ENCODE measurements around the gene CORO1C.
"Not testable (repeated sequence)": the region's sequence is repeated elsewhere in the genome, so short reads cannot be mapped to it uniquely, and the experiment has no call there.

Gene CORO1C

DNA sequence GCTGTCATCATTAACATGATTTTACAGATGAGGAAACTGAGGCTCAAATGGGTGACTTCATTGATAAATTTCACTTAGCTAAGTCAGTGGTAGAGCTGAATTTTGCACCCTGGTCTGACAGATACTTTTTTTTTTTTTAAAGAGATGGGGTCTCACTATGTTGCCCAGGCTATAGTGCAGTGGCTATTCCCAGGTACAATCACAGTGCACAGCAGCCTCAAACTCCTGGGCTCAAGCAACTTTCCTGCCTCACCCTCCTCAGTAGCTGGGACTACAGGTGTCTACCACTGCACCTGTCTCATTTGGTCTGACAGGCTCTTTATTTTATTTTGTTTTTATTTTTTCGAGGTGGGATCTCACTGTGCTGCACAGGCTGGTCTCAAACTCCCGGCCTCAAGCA, 24.2 kb upstream of the CORO1C start:
- no peak for DNase-seq (ENCODE audit: low read depth in 1 of 2, low spot score in 1 of 2)

GRCh38 chr12:108753976-108754375, 22.7 kb upstream of the CORO1C start:
- DNase-seq (ENCODE audit: low read depth in 1 of 2, low spot score in 1 of 2), result no peak

- no peak for DNase-seq (ENCODE audit: low read depth in 1 of 2, low spot score in 1 of 2)
Measured at GRCh38 chr12:108752387-108752786, 21.1 kb upstream of the CORO1C start.

DNA sequence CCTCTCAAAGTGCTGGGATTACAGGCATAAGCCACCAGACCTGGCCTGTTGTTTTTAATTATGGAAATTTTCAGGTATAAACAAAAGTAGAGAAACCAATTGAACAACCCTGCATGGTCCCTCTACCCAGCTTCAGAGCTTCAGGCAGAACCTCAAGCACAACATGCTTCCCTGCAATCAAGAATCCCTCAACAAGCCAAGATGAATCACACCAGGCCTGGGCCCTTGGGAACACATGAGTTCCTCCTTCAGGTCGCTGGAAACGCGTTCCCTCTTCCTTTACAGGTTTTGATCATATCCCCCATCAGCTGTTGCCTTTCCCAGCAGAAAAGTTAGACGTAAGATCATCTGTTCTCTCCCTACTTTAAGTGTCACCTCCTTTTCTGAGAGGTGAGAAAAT, 20.5 kb upstream of the CORO1C start:
- DNase-seq (ENCODE audit: low read depth in 1 of 2, low spot score in 1 of 2), result no peak

DNA sequence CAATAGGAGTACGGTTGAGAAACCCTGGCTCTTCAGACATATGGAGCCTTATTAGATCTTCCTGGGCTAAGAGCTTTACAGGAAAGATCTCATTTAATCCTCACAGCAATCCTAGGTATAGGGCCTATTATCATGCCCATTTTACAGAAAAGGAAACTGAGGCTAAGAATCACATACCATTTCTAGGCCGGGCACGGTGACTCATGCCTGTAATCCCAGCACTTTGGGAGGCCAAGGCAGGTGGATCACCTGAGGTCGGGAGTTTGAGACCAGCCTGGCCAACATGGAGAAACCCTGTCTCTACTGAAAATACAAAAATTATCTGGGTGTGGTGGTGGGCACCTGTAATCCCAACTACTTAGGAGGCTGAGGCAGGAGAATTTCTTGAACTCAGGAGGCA, 19.7 kb upstream of the CORO1C start:
- DNase-seq (ENCODE audit: low read depth in 1 of 2, low spot score in 1 of 2), result not testable (repeated sequence)

DNA sequence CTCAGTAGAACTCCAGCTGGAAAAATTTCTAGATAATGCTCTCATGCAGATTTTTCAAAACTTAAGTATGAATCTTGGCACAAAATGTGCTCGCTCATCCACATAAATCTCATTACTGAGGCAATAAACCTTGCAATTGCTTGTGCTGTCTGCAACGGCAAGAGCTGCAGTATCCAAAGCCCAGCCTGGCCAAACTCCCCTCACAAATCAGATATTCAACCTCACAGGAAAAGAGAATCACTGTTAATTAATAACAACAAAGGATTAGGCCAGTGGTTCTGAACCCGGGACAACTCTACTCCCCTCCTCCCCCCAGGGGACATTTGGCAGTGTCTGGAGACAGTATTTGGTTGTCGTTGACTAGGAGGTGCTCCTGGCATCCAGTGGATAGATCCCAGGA, 19.2 kb upstream of the CORO1C start:
- DNase-seq (ENCODE audit: low read depth in 1 of 2, low spot score in 1 of 2), result no peak

- DNase-seq (ENCODE audit: low read depth in 1 of 2, low spot score in 1 of 2), result no peak
Measured at GRCh38 chr12:108747563-108747962, 16.2 kb upstream of the CORO1C start.

GRCh38 chr12:108745641-108746040, 14.3 kb upstream of the CORO1C start:
- no peak for DNase-seq (ENCODE audit: low read depth in 1 of 2, low spot score in 1 of 2)

GRCh38 chr12:108744021-108744897, 12.9 kb upstream of the CORO1C start:
- no peak for DNase-seq (ENCODE audit: low read depth in 1 of 2, low spot score in 1 of 2)

DNA sequence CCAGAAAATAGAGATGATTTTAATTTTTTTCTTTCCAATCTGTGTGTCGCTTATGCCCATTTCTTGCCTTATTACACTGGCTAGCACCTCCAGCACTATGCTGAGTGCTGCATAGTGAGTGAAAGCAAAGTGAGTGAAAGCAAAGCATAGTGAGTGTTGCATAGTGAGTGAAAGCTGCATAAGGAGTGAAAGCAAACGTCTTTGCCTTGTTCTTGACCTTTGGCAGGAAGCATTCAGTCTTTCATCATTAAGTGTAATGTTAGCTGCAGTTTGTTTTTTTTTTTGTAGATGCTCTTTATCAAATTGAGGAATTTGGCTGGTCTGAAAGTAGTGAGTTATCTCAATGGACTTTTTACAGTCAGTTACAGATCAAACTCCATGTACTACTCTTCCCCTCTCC, 6.9 kb upstream of the CORO1C start:
- DNase-seq (ENCODE audit: low read depth in 1 of 2, low spot score in 1 of 2), result no peak

DNA sequence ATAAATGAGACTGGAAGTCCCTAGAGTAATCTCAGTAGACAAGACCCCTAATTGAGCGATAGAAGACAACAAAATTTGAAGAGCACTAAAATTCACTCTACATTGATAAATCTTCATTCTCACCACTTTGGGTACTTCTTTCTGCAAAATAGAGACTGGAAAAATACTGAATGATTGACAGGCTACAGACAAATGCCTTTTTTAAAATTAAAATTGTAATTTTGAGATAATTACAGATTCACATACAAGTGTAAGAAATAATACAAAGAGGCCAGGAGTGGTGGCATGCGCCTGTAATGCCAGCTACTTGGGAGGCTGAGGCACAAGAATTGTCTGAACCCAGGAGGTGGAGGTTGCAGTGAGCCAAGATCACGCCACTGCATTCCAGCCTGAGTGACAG, 4.5 kb upstream of the CORO1C start:
- DNase-seq (ENCODE audit: low read depth in 1 of 2, low spot score in 1 of 2), result no peak

DNA sequence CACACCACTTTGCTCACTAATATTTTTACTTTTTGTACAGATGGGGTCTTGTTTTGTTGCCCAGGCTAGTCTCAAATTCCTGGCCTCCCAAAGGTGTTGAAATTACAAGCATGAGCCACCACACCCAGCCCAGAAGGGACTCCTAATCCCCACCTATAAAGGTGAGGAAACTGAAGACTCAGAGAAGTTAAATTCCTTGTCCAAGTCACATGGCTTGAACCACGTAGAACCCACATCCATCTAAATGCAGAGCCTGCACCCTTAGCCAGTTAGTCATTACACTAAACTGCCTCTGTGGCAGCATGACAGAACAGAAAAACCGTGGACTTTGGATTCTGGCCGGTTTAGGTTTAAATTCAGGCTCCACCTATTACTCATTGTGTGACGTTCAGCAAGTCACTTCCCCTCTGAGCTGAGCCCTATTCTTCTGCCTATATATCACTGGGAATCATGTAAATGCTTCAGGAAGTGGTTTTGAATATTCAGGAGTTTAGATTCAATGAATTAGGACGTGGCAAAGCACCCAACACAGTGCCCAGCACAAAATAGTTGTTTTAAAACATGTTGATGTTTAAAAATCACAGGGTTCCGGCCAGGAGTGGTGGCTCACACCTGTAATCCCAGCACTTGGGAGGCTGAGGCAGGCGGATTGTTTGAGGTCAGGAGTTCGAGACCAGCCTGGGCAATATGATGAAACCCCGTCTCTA, 3.0 kb upstream of the CORO1C start:
- DNase-seq (ENCODE audit: low read depth in 1 of 2, low spot score in 1 of 2), result no peak

DNA sequence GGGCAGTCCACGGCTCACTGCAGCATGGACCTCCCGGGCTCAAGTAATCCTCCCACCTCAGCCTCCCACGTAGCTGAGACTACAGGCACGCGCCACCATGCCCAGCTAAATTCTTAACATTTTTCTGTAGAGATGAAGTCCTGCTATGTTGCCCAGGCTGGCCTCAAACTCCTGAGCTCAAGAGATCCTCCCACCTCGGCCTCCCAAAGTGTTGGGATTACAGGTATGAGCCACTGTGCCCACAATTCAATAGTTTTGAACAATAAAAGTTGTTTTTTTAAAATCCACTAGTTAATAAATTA, 1.9 kb upstream of the CORO1C start:
- not testable (repeated sequence) for DNase-seq (ENCODE audit: low read depth in 1 of 2, low spot score in 1 of 2)

- DNase-seq (ENCODE audit: low read depth in 1 of 2, low spot score in 1 of 2), result no peak
Measured at GRCh38 chr12:108732489-108733229, 1.3 kb upstream of the CORO1C start.

DNA sequence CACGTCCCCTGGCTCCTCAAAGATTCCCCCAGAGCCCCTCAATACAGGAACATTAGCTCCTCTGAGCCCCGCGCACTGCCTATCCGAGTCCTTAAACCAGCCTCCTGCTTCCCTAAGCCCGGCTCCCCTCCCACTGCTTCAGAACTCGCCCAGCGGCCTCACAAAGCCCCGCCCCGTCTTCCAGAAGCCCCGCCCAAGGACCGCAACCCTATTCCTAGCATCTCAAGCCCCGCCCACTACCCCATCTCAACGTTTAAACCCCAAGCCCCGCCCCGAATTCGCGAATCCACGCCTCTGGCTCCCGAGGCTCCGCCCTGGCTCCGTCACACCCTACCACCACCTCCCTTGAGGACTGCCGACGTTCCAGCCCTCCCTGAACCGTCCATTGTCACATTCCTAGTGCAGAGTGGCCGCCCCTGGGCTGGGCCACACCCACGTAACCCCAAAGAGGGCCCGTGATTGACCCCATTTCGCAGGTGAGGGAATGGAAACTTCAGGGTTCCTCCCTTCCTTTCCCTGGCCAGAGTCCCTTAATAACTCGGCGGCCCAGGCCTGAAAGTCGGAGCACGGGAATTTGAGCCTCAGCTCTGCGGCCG, 646 bp upstream of the CORO1C start:
- peak; percentile 92 to 96 for DNase-seq (ENCODE audit: low read depth in 1 of 2, low spot score in 1 of 2)

- DNase-seq (ENCODE audit: low read depth in 1 of 2, low spot score in 1 of 2), result peak; percentile 6 to 30
Measured at GRCh38 chr12:108730365-108731104, 783 bp downstream of the CORO1C start.

DNA sequence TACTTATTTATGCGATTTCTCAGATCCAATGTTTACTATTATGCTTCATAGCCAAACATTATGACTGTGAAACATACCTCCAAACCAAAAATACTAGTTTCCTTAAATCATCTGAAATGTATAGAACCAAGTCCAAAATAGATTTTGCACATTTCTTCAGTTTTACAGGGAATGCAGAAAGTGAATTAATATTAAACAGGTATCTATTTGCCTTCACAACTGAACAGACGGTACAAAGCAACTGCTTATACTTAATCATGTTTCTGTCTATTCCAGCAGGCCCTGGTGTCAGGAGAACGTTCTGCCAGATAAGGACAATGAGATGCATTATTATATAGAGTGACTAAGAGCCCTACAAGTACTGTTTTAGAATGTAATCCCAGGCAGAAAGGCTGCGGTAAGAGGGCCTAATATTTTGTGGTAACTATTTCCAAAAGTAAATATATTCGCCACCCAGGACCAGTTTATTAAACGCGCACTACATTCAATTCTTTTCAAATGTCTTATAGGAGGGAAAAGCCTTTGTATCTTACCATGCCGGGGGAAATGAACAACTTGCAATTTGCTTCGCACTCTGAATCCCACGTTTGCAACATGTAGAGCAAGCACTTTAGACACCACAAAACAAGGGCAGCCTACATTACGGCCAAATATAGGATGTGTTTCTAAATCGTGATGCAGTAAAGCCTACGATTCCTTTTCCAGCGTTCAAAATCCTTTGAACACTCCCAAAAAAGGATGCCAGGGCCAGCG, 1.5 kb downstream of the CORO1C start:
- no peak for DNase-seq (ENCODE audit: low read depth in 1 of 2, low spot score in 1 of 2)

- DNase-seq (ENCODE audit: low read depth in 1 of 2, low spot score in 1 of 2), result no peak
Measured at GRCh38 chr12:108728820-108729611, 2.3 kb downstream of the CORO1C start.

All from activated CD4-positive, alpha-beta T cell treated with anti-CD3 and anti-CD28 coated beads, Interleukin-2, amount 50 U/mL, for 24 hours (primary cell).